Measurements from ENCODE around the gene DGCR2. TPM values are rescaled to one million over a fixed set of nuclear protein-coding genes. Genes with fewer than 3 reads are reported as not detected.
A peak's percentile ranks its signal among the peaks of the same experiment; 100 is the strongest.

Gene DGCR2
- total and polyA plus RNA-seq, 12 donors = 24.3 to 70.1 (median 51.9) TPM

DNA sequence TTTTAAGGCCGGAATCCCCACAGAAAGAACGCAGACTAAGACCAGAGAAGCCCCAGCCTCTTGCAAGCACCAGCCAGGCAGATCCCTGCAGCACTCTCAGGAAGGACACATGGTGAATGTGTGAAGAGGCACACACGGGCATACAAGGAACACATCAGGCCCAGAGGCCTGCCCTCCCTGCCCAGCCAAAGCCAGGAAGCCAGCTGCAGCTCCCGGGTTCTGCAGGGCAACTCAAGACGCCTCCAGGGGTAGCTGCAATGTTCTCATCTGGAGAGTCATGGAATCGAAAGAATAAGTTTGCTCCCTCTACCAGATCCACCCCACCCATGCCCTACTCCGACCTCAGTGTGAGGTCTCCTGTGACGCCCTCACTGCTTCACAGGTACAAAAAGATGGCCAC, 2.3 kb downstream of the DGCR2 start:
- H3K36me3 ChIP-seq (replicated peaks in 1 of 2) = no peaks in the 10 kb centered on the region
- peak overlapping the region in 1 of 5 donors; percentile 96 for H3K27ac ChIP-seq
- H3K9me3 ChIP-seq (replicated peaks in 1 of 3) = no peaks in the 10 kb centered on the region
- WGBS, 4 donors = 82 to 97% (median 88%) methylated on average over 5 to 8 of the region's 8 CpGs
- intact Hi-C loops (cut with DNase I) = no loop called here
- TF ChIP-seq, protein P1, sequence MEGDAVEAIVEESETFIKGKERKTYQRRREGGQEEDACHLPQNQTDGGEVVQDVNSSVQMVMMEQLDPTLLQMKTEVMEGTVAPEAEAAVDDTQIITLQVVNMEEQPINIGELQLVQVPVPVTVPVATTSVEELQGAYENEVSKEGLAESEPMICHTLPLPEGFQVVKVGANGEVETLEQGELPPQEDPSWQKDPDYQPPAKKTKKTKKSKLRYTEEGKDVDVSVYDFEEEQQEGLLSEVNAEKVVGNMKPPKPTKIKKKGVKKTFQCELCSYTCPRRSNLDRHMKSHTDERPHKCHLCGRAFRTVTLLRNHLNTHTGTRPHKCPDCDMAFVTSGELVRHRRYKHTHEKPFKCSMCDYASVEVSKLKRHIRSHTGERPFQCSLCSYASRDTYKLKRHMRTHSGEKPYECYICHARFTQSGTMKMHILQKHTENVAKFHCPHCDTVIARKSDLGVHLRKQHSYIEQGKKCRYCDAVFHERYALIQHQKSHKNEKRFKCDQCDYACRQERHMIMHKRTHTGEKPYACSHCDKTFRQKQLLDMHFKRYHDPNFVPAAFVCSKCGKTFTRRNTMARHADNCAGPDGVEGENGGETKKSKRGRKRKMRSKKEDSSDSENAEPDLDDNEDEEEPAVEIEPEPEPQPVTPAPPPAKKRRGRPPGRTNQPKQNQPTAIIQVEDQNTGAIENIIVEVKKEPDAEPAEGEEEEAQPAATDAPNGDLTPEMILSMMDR (IDR thresholded peaks at IDR 0.05) = no peak
- TF ChIP-seq POLR2A (IDR thresholded peaks at IDR 0.05) = no peak
- no peak overlapping the region for H3K4me3 ChIP-seq
- no peaks in the 10 kb centered on the region for H3K27me3 ChIP-seq
- DNase-seq = no peak
- H3K4me1 ChIP-seq (replicated peaks in 1 of 2) = peaks cover 9 to 52% of the 10 kb centered on the region in 2 donors

DNA sequence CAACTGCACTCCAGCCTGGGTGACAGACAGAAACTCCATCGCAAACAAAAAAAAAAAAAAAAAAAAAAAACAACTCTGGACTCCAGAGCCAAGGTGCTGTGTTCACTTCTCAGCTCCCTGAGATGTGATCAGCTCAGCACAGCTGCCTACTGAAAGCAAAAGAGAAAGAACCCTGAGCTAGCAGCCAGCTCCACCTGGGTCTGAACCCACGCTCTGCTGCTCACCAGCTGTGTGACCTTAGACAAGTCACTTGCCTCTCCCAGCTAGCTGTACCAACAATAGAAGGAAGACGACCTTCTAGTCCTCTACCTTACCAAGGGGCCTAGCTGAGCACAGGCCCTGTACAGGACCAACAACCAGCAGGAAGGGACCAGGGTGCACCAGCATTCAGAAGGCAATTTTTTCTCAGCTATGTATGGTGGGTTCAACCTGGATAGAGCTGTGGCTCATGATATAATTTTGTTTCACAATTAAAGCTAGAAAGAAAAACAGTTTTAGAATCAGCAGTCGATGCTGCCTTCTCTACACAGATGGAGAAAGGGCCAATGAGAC, 3.8 kb downstream of the DGCR2 start:
- intact Hi-C loops (cut with DNase I) = no loop called here
- TF ChIP-seq, protein P1 (IDR thresholded peaks at IDR 0.05) = no peak

DNA sequence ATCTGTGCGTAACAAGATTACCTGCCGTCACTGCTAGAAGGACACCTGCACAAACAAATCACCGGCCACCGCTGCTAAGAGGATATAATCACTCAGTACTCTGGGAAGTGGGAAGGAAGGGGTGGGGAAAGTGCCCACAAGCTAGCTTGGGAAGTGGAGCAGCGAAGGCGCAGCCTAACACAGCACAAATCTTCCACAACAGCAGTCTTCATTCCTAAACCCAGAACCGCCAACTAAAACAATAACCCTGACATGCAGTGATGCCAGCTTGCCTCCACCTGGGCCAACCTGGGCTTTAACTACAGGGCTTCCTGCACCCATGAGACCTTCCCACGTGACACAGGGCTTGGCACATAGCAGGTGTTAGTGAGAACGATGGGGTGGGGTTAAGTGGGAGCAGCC, 5.1 kb downstream of the DGCR2 start:
- Histone ChIP-seq H3K4me1 (replicated peaks in 1 of 2) (peaks cover 9 to 47% of the 10 kb centered on the region in 2 donors), H3K27ac (no peak overlapping the region), H3K9me3 (replicated peaks in 1 of 3) (no peaks in the 10 kb centered on the region), H3K4me3 (no peak overlapping the region), H3K27me3 (no peaks in the 10 kb centered on the region), H3K36me3 (replicated peaks in 1 of 2) (no peaks in the 10 kb centered on the region)
- DNase-seq = no peak
- intact Hi-C loops (cut with DNase I) = no loop called here
- WGBS, 4 donors = 75 to 85% (median 79%) methylated on average over 7 to 9 of the region's 9 CpGs
- TF ChIP-seq, protein P1 (IDR thresholded peaks at IDR 0.05) = no peak
- TF ChIP-seq POLR2A (IDR thresholded peaks at IDR 0.05) = no peak

More for the DNA sequence above, 3.8 kb downstream of the DGCR2 start:
- WGBS, 4 donors = 82 to 90% (median 87%) methylated on average over 4 of the region's 4 CpGs
- Histone ChIP-seq H3K9me3 (replicated peaks in 1 of 3) (no peaks in the 10 kb centered on the region), H3K27me3 (no peaks in the 10 kb centered on the region), H3K4me3 (no peak overlapping the region), H3K27ac (no peak overlapping the region), H3K36me3 (replicated peaks in 1 of 2) (no peaks in the 10 kb centered on the region), H3K4me1 (replicated peaks in 1 of 2) (peaks cover 9 to 52% of the 10 kb centered on the region in 2 donors)
- no peak for DNase-seq

DNA sequence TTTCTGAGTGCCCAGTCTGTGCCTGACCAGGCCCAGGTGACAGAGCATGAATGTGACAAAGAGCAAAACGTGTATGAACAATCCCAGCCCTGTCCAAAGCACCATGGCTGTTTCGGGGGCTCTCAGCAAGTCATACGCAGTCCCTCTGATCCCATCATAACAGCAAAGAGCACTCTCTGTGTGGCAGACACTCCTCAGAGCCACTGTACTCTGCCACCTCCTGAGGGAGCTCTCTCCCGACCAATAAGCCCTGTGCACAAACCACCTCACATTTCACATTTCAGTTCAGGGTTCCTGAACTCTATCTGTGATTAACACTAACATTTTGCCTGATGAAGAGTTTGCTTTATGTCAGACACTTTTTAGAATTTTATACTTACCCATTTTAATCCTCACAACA, 6.6 kb downstream of the DGCR2 start:
- Histone ChIP-seq H3K27ac (no peak overlapping the region), H3K36me3 (replicated peaks in 1 of 2) (no peaks in the 10 kb centered on the region), H3K9me3 (replicated peaks in 1 of 3) (no peaks in the 10 kb centered on the region), H3K4me1 (replicated peaks in 1 of 2) (peaks cover under 1 to 38% of the 10 kb centered on the region in 2 donors), H3K4me3 (no peak overlapping the region), H3K27me3 (no peaks in the 10 kb centered on the region)
- intact Hi-C loops (cut with DNase I) = no loop called here
- 57 to 71% (median 61%) methylated on average over 4 of the region's 4 CpGs for WGBS, 4 donors
- DNase-seq = no peak
- TF ChIP-seq POLR2A (IDR thresholded peaks at IDR 0.05) = no peak
- TF ChIP-seq, protein P1 (IDR thresholded peaks at IDR 0.05) = peak in 2 of 6 experiments; percentile 4 to 16

Data from adrenal gland (tissue), 12 donors.